Right atrium auricular region (tissue), 2 donors: Measurements from ENCODE around the gene HMGCR. TPM values are rescaled to one million over a fixed set of nuclear protein-coding genes. Genes with fewer than 3 reads are reported as not detected.
"Not testable (repeated sequence)": the region's sequence is repeated elsewhere in the genome, so short reads cannot be mapped to it uniquely, and the experiment has no call there.

Source experiments
- DNase-seq: peaks from one replicate; pipeline ENCODE4 v3.0.0-alpha.2; 2019; ENCODE audit warnings: low spot score
- H3K27ac ChIP-seq, 2 donors: fragments of 200-600 bp; sonication (generic); 1 replicate in 1 of 2; 2 replicates in 1 of 2; pipeline ENCODE4 v1.5.1; 2016 to 2019
- H3K27me3 ChIP-seq, 2 donors: fragments of 200-600 bp; sonication (generic); one replicate each; pipeline versions ENCODE4 v1.5.1 to v1.6.0; 2017 to 2019
- H3K36me3 ChIP-seq: fragments of 200-600 bp; sonication (generic); one replicate; pipeline ENCODE4 v1.5.1; 2016
- H3K4me1 ChIP-seq, 2 donors: fragments of 200-600 bp; sonication (generic); one replicate each; pipeline versions ENCODE4 v1.5.1 to v1.6.0; 2017 to 2019
- H3K4me3 ChIP-seq, 2 donors: fragments of 200-600 bp; sonication (generic); 1 replicate in 1 of 2; 2 replicates in 1 of 2; pipeline ENCODE4 v1.5.1; 2017 to 2019; ENCODE audit warnings: mild to moderate bottlenecking in 1 of 2, moderate library complexity in 1 of 2
- H3K9me3 ChIP-seq, 2 donors: fragments of 200-600 bp; sonication (generic); one replicate each; pipeline ENCODE4 v1.5.1; 2019
- total RNA-seq, 2 donors: library from RNA; depleted of rRNA; stranded (reverse); fragments of >200 nt; gene quantifications; one replicate each; pipeline ENCODE4 v1.1.0, GENCODE V29; 2016
- TF ChIP-seq, protein P1 (sequence below), 2 donors: fragments of 200-600 bp; sonication (generic); IDR thresholded peaks; one replicate each; pipeline ENCODE4 v1.5.1; 2019; ENCODE audit warnings: antibody characterized with exemption in 2 of 2

The HMGCR gene
- total RNA-seq, 2 donors from 2014 or later = 5.9 to 7.4 TPM

DNA sequence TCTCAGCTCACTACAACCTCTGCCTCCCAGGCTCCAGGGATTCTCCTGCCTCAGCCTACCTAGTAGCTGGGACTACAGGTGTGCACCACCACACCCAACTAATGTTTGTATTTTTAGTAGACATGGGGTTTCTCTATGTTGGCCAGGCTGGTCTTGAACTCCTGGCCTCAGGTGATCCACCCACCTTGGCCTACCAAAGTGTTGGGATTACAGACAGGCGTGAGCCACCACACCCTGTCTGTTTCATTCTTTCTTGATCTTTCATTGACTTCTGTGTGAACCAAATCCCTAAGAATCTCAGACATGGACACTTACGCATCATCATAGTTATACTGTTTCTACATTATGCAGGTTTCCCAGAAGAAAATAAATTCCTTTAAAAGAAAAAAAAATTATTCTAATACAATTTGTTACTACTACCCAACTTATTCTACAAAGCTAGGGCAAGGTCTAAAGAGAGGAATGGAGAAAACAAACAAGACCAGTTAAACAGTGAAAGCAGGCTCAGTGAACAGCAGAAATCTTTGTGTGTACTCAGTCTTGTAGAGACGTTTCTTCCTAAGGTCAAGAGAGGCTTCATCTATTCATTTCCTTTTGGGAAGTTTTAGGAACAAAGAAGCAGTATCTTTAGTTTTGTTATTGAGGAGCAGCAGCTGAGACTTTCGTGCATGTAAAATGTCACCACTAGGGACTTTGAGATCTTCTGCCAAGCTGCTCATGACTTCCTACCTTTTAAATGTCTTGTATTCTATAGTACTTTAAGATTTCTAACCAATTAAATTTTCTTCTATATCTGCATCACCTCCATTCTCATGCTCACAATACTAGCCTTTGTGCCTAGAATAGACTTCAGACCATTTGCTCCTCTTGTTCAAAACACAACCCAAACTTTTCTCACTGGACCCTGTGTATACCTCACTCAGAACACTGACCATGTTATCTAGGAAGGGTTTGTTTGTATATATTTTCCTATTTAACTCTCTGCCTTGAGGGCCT, 5.6 kb upstream of the HMGCR start:
- Histone ChIP-seq H3K4me1 (peaks cover 0 to 6% of the 10 kb centered on the region in 2 donors), H3K9me3 (no peaks in the 10 kb centered on the region)

DNA sequence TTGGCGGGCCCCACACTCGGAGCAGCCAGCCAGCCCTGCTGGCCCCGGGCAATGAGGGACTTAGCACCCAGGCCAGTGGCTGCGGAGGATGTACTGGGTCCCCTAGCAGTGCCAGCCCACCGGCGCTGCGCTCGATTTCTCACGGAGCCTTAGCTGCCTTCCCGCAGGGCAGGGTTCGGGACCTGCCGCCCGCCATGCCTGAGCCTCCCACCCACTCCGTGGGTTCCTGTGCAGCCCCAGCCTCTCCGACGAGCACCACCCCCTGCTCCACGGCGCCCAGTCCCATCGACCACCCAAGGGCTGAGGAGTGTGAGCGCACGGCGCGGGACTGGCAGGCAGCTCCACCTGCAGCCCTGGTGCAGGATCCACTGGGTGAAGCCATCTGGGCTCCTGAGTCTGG, 3.3 kb upstream of the HMGCR start:
- not testable (repeated sequence) for DNase-seq, H3K36me3 ChIP-seq
- H3K4me1 ChIP-seq = peaks cover 0 to 16% of the 10 kb centered on the region in 2 donors

More for the DNA sequence above, 5.6 kb upstream of the HMGCR start:
- Histone ChIP-seq H3K36me3 (no peaks in the 10 kb centered on the region), H3K27ac (no peak overlapping the region), H3K4me3 (no peak overlapping the region), H3K27me3 (no peaks in the 10 kb centered on the region)
- no peak for DNase-seq
- TF ChIP-seq, protein P1, sequence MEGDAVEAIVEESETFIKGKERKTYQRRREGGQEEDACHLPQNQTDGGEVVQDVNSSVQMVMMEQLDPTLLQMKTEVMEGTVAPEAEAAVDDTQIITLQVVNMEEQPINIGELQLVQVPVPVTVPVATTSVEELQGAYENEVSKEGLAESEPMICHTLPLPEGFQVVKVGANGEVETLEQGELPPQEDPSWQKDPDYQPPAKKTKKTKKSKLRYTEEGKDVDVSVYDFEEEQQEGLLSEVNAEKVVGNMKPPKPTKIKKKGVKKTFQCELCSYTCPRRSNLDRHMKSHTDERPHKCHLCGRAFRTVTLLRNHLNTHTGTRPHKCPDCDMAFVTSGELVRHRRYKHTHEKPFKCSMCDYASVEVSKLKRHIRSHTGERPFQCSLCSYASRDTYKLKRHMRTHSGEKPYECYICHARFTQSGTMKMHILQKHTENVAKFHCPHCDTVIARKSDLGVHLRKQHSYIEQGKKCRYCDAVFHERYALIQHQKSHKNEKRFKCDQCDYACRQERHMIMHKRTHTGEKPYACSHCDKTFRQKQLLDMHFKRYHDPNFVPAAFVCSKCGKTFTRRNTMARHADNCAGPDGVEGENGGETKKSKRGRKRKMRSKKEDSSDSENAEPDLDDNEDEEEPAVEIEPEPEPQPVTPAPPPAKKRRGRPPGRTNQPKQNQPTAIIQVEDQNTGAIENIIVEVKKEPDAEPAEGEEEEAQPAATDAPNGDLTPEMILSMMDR (IDR thresholded peaks at IDR 0.05) = no peak

DNA sequence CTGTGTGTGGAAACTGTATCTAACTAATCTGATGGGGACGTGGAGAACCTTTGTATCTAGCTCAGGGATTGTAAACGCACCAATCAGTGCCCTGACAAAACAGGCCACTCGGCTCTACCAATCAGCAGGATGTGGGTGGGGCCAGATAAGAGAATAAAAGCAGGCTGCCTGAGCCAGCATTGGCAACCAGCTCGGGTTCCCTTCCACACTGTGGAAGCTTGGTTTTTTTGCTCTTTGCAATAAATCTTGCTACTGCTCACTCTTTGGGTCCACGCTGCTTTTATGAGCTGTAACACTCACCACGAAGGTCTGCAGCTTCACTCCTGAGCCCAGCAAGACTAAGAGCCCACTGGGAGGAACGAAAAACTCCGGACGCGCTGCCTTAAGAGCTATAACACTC, 2.6 kb upstream of the HMGCR start:
- not testable (repeated sequence) for H3K27ac ChIP-seq, H3K36me3 ChIP-seq, H3K9me3 ChIP-seq, H3K4me3 ChIP-seq, DNase-seq, H3K27me3 ChIP-seq
- H3K4me1 ChIP-seq = peaks cover 0 to 16% of the 10 kb centered on the region in 2 donors

More for the DNA sequence above, 3.3 kb upstream of the HMGCR start:
- H3K27ac ChIP-seq, H3K27me3 ChIP-seq, H3K9me3 ChIP-seq, H3K4me3 ChIP-seq: not testable (repeated sequence)

DNA sequence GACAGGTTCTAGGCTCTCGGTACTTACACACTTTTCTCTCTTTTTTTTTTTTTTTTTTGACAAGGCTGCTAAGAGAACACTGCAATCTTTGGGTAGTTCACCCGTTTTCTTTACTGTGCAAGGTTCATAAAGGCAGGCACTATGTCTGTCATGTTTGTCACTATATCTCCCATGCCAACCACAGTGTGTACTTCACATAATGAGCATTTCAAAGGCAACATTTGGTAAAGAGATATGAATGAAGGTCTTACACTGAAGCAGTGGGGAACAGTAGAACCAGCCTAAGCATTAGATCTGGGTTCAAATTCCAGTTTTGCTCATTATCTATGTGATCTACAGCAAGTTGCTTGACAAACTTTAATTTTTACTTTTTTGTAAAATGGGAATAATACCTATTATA, 1.5 kb upstream of the HMGCR start:
- Histone ChIP-seq H3K27ac (no peak overlapping the region), H3K9me3 (no peaks in the 10 kb centered on the region), H3K36me3 (no peaks in the 10 kb centered on the region), H3K4me1 (peaks cover 0 to 16% of the 10 kb centered on the region in 2 donors), H3K4me3 (no peak overlapping the region), H3K27me3 (no peaks in the 10 kb centered on the region)
- TF ChIP-seq, protein P1 (IDR thresholded peaks at IDR 0.05) = no peak
- no peak for DNase-seq

DNA sequence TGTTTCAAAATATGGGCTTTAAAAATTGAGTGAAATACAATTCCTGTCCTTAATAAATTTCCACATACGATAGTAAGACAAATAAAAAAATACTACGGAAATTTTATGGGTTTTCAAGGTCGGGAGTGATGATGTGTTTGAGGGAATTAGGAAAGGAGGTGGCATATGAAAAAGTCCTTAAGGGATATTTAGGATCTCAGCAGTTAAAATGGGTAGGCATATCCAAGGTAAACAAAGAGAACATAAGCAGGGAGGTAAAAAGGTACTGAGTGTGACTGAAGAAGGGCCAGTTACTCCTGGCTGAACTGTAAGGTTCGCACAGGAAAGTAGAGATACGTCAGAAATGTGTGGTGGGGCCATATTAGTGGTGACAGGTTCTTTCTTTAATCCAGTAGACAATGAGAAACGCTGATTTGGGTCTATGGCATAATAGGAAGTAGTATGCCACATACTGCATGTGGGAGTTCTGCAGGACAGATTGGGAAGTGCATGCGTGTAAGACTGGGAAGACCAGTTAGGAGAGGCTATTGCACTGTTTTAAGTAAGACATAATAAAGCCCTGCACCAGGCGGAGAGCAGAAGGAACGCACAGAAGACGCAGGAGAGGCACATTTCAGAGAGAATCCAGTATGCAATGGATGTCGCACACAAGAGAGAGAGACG, 937 bp upstream of the HMGCR start:
- Histone ChIP-seq H3K4me1 (peaks cover 0 to 16% of the 10 kb centered on the region in 2 donors), H3K4me3 (peak overlapping the region; percentile 42 to 97), H3K36me3 (no peaks in the 10 kb centered on the region), H3K27me3 (no peaks in the 10 kb centered on the region), H3K27ac (peak overlapping the region; percentile 88 to 96), H3K9me3 (no peaks in the 10 kb centered on the region)
- no peak for DNase-seq
- TF ChIP-seq, protein P1 (IDR thresholded peaks at IDR 0.05) = peak in 1 of 2 donors; percentile 8

DNA sequence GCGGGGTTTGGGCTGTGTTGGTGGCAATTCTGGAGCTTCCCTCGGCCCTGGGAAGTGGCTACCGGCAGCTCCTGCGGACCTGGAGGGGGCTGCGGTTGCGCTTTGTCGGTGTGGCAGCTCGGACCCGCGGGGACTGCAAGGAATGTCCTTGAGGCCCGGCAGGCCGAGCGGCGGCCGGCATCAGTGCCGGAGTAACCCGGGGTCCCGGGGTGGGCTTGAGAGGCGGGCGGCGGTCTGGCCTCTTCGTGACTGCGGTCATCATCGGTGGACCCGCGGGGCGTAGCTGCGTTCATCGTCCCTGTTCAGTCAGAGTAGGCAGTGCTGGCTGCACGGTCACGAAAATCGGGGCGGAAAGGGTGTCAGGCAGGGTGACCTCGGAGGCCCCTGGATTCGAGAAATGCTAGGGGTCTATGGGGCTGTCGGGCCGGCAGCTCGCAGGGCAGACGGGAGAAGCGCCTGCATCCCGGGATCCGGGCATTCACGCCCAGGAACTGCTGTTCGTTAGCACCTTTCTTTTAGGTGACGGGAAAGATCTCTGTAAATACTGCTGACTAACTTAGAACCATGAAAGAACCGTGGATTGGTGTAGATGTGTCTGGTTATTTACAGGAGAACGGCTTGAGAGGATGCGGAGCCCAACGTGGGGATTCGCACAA, 474 bp downstream of the HMGCR start:
- peak overlapping the region; percentile 86 to 97 for H3K4me3 ChIP-seq
- no peaks in the 10 kb centered on the region for H3K36me3 ChIP-seq
- no peaks in the 10 kb centered on the region for H3K9me3 ChIP-seq
- peak overlapping the region; percentile 88 to 96 for H3K27ac ChIP-seq
- peak; percentile 63 for DNase-seq
- peaks cover 0 to 16% of the 10 kb centered on the region in 2 donors for H3K4me1 ChIP-seq
- TF ChIP-seq, protein P1 (IDR thresholded peaks at IDR 0.05) = no peak
- no peaks in the 10 kb centered on the region for H3K27me3 ChIP-seq
